ENCODE data around the gene TMEM273.

Gene TMEM273

DNA sequence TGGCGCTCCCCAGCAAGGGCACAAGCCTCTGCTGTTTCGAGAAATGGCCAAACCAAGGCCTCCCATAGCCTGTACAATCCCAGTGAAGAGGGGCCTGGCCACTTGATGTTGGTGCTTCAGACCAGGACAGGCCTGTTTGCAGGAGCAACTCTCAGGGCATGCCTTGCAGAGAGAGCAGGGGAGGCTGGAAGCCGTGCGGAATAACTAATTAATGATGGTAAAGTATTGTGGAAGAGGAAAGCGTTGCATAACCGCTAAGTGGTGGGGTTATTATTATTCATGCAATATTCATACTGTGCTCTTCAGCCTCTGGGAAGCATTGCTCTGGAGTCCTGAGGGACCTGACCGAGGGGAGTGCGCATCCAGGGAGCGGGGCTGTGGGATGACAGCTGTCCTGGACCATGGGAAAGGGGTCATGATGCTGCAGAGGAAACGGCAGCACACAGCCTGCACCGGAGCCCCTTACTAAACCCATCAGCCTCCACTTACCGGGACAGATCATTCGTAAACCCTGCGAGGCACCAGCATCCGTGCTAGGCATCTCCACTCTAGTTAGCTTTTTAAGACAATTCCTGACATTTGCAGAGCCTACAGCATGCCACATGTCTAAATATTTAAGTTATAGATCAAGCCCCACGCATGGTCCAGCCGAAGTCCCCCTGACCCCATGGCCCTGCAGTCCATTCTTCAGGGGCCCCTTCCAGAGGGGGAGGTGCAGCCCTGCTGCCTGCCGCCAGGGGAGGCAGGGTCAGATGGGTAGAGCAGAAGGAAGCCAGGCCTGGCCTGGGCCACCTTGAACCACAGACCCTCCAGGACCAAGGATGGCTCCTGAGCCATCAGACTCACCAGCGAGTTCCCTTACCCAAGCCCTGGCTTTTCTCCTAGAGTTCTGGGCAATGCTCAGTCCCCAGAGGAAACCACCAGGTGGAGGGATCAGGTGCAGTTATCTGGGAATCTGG is 11.6 kb downstream of the TMEM273 start:
- no peak for DNase-seq (ENCODE audit: low spot score)

DNA sequence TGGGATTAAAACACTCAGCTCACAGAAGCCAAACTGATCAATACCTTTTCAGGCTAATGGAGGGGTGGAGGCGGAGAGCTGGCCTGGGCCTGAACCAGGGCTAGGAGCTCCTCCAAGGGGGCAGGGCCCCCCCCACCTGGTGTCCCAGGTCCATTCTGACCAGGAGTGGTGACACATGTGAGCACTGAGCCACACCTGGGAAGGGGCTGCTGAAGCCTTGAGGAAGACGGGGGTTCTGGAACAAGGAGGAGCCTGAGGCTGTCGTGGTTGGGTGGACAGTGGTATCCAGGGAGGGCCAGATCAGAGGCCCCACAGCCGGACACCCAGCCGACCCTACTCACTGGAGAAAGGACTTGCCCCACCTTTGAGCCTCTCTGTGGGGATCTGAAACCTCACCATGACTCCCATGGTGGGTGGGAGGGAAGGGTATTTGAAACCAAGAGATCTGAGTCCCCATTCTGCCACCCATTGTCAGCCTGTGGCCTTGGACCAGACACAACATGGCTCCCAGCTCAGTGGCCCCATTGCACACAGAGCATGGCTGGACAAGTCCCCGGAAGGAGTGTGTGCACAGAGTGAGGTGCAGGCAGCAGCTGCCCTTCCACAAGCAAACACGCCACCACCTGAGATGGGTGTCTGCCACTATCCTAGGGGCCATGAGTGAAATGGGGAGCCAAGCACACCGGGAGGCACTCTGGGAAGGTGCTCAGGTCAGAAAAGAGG is 12.4 kb downstream of the TMEM273 start:
- no peak for DNase-seq (ENCODE audit: low spot score)

DNA sequence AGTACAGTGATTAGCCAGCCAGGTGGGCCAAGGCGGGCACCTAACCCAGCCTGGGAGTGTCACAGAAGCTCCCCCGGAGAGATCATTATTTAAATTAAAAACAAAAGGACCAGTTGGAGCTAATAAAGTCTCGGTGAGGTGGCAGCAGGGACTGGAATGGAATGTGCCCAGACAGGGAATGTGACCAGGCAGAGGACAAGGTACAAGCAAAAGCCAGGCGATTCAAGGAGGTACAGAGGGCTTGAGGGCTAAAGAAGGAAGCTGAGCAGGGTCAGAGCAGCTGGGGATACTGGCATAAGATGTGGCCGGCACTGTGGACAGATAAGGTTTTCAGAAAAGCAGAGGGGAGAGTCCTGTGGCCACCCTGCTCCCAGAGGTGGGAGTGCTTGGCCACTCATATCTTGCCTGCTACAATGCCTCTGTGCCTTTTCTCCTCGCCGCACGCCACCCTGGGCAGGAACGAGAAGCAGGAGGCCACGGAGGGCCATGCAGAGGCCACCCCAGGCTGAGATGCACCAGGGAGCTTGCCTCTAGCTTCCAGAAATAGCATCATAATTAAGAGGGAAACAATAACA is 13.2 kb downstream of the TMEM273 start:
- DNase-seq (ENCODE audit: low spot score), result no peak

DNA sequence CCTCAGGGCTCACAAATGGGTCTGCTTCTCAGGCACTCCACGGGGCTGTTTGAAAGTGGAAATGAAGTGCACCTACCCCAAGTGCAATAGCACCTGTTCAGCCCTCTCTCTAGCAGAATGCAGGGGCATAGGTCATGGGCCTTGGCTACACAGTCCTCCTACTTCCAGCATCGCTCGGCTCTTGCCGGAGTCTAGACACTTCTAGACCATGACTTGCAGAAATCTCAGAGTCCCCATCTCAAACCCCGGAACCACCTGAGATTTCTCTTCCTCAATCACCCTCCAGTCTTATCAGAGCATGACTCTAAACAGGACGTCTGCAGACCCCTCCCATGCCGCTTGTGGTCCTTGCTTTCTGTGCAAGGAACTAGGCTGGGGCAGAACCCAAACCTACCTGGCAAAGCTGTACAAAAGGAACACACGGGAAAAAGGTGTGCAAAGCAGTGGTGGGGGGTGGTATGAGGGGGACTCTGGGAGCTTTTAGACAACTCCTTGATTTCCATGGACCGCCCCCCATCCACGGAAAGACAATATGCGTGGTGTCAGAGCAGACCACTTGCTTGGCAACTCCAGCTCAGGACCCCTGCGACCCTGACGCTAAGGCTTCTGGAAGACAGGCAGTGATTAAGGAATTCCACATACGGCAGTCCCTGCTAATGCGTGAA is 13.8 kb downstream of the TMEM273 start:
- no peak for DNase-seq (ENCODE audit: low spot score)

DNA sequence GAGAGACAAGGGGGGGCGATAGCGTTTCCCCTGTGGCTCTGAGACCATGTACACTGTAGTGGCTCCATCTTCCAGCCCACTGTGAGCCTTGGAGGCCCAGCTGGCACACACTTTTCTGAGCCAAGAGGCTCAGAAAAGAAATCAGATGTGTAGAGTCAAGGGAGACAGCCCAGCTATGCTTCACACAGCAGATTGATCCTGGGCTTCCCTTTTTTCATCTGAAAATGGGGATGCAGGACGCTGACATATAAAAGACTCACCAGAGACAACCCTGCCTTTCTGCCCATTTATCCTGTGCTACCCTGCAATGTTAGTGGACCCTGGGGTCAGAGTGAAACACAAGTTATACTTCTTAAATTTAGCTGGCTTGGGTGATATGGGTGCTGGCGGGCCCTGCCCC is 14.3 kb downstream of the TMEM273 start:
- no peak for DNase-seq (ENCODE audit: low spot score)

DNA sequence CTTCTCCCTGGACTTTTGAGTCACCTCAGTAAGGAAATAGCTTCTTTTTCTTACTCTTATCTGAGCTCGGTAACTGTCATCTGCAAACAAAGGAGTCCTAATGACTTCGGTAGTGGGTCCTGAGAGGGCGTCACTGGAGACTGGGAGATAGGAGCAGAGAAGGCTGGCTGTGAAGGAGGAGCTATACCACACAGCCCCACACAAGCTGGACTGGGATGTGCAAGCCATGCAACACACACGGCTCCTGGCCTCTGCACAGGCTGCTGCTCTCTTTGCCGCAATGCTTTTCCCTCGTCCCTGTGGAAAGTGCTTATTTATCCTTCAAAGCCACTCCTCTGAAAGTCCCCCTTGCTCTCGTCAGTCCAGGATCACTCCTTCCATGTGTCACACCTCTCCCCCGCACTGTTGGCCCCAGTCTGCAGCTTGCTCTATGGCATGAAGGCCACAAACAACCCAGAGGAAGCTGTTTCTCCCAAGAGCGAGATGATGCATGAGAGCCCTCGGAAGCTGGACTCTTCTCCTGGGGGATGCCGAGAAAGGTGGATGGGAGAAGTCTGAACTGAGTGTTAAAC is 14.9 kb downstream of the TMEM273 start:
- no peak for DNase-seq (ENCODE audit: low spot score)

DNA sequence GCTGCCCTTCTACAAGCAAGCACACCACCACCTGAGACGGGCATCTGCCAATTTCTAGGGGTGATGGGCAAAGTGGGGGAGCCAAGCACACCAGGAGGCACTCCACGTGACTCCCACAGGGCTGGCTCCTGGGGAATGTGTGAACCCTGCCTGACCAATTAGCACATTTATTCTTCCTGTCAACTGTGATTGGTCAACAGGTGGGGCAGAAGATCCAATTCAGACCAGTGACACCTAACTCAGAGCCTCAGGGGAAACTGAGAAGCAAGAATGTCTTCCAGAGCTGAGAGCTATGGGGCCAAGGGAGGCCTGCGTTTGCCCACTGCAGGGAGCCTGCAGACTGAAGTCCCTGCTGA is 15.4 kb downstream of the TMEM273 start:
- no peak for DNase-seq (ENCODE audit: low spot score)

DNA sequence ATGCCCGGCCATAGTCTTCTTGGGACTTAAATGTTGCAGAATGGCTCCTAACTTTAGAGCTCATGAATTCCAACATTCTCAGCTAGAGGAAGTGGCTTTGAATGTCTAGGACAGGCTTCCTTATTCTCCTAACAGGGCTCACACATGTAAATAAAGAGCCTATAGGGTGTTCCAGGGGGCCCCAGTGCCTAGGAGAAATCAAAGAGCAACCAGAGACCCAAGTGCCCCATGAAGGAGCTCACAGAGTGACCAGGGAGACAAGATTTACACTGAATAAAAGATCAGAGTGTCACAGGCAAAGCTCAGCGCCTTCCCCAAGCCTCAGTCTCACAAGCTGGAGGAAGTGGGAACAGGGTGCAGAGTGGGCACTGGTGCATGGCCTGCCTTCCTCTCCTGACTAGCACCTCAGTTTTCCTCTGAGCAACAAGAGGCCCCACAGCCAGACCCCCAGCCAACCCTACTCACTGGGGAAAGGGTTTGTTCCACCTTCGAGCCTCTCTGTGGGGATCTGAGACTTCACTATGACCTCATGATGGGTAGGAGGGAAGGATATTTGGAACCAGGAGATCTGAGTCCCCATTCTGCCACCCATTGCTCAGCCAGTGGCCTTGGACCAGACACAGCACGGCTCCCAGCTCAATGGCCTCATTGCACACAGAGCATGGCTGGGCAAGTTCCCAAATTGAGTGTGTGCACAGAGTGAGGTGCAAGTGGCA is 16.0 kb downstream of the TMEM273 start:
- DNase-seq (ENCODE audit: low spot score), result no peak

DNA sequence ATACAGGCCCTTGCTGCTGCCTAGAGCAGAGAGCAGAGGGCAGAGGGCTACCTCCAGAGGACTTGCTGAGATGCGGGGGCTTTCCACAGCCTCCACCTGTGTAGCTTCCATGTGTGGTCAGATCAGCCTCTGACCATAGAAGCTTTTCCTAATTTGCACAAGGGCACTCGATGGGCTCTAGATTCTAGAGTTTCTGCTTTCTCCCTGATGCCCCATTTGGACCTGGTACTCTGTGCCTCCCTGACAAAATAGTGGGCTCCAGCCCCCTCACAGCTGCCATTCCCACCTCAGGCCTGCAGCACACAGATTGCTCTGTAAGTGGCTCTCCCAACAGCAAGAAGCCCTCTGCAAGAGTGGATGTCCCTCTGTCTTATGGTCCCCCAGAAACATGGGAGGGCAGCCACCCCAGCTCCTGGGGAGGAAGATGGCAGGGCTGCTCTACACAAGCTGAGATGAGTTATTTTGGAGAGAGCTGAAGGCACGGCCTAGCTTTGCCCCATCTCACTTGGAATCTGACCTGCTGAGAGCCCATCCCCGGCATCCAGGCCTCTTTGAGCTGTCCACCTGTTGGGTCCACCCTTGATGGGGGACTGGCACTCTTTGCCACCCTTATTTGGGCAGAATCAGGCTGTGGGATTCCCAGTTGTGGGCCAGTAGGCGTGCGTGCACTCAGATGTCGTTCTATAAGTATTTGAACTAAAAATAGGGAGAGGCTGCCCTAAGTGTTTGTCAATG is 16.7 kb downstream of the TMEM273 start:
- DNase-seq (ENCODE audit: low spot score), result no peak

DNA sequence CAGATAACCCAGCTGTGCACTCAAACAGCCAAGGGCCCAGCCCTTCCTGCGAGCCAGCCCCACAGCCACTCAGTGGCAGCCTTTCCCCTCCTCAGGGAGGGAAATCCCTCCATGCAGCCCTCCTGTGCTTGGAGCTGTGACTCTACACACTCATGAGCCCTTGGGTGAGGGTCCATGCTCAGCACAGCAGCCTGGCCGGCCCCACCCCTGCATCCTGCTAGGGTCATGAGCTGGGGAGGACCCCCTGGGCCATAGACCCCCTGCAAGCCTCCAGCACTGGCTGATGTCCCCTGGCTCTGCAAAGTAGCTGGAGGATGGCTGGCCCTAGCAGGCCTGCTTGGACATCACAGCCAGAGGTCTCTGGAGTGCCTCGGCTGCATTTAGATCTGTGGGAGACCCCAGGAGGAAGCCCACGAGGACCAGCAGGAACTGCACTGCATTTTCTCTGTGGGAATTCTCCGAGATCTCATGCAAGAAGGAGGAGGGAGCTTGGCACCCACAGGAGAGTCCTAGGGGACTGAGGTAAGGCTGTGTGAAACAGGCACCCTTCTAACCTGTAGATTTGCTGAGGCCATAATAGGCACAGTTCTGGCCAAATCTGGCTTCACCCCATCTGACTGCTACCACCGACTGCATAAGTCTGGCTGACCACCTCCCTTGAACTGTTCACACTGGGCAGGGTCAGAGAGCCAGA is 17.4 kb downstream of the TMEM273 start:
- DNase-seq (ENCODE audit: low spot score), result no peak

DNA sequence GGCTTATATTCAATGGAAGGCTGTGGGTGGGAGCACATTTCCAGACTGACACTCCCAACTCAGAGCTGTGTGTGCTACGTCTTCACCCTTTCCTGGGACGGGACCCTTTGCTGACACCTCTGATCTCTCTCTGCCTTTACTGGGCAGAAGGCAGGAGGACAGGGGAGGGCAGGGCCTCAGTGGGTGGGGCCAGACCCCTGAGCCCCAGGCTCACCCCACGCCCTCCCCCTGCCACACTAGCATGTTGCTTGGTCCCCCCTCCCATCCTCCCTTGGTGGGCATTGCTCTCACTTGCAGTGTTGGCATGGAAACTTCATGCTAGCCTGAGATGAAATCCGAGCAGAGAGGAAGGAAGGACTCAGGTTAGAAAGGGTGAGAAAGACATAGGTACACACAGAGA is 18.4 kb downstream of the TMEM273 start:
- no peak for DNase-seq (ENCODE audit: low spot score)

DNA sequence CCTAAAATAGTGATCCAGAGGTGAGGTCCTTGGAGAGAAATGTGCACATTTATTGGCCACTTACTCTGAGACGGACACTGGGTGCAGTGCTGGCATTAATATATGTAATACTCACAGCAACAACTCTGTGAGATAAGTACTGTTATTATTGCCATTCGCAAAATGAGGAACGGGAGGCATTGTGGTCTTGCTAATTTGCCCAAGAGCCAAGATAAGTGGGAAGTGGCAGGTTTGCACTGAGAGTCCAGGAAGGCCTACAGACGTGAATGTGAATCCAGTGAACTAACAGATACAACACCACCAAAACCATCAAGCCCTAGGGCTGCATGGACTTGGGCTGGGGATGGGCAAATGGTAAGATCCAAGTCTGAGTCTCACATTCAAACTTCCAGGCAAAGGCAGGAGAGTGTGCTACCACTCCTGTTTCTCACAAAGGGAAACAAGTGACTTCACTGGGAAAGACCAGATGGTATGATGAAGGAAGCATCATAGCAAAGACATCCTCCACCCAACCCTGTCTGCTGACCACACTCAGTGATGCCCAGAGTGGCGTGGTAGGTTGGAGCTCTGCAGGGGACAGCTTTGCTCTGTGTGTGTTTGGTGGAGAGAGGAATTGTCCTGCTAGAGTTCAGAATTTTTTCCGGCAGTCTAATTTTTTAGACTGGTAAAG is 19.2 kb downstream of the TMEM273 start:
- no peak for DNase-seq (ENCODE audit: low spot score)

DNA sequence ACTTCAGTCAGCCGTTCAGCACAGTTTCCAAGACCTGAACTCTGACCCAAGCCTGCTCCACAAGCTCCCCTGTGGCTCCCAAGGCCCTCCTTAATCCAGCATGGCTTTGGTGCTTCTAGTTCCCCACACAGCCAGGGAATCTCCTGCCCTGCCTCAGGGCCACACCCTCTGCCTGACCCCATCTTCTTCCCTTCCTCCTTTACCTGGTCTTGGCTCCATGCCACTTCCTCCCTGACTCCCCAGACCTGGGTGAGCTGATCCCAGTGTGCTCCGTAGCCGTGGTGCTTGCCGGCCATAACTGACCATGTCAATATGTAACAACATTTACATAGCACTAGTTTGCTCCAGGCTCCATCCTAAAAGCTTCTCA is 20.0 kb downstream of the TMEM273 start:
- DNase-seq (ENCODE audit: low spot score), result no peak

DNA sequence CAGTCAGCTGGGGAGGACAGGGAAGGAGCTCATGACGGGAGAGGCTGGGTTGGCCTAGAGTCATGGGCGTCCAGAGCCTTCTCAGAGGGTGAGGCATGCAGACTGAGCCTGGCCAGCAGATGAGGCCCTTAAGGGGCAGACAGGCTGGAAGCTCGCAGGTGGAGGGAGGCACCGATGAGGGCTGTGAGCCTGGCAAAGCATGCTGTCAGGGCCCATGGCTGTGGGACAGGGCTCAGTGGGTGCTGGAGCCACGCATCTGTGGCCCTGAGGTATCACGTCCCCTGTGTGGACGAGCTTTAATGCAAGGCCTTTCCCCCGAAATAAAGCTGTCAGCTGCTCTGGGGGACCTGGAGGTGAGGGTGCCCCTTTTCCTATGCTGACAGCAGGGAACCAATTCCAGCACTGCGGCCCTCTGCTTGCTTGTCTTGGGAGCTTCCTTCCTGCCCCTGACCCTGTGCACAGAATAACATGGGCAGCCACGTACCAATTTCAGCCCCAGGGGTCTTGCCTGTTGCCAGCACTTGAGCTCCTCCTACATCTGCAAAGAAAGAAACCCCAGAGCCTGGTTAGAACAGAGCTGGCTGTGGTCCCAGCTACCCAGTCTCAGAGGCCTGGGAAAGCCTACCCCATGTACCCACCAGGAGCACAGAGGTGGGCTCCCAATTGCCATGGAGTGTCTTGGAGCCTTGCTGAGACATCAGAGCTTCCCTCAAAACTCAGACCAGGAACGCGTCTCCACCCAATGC is 20.6 kb downstream of the TMEM273 start:
- DNase-seq (ENCODE audit: low spot score), result no peak

DNA sequence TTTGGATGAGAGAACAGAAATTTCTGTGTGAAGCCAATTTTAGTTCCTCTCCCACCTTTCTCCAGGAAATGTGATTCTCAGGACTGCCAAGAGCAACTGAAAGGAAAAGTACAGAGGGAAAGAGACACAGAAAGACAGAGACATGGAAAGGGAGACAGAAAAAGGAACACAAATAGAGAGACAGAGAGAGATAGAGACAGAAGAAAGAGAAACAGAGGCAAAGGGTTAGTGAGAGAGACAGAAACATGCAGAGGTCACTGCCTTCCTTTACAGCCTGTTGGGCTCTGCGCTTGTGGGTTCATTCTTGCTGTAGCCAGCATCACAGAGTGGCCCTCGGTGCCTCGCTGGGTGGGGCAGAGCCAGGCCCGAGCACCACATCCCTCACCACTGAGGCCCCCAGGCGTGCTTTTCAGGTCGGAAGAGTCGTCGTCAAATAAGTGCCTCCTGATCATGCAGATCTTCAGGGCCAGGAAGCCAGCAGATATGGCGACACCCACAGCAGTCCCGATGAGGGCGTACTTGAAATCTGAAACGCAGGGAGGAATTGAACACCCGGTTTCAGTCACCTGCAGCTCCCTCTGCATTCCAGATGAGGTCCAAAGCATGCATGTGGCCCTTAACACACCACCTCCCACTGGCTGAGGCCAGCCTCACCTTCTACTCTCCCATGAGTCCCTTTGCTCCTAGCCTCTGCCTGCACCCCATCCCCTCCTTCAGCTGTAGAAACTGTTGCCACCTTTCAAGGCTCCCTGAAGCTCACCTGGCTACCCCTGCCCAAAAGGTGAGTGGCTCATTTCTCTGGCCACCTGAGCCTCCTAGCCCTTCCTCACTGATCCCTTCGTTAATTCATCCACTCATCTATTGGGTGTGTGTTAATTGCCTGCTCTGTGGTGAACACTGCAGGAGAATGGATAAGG is 21.4 kb downstream of the TMEM273 start:
- no peak for DNase-seq (ENCODE audit: low spot score)

DNA sequence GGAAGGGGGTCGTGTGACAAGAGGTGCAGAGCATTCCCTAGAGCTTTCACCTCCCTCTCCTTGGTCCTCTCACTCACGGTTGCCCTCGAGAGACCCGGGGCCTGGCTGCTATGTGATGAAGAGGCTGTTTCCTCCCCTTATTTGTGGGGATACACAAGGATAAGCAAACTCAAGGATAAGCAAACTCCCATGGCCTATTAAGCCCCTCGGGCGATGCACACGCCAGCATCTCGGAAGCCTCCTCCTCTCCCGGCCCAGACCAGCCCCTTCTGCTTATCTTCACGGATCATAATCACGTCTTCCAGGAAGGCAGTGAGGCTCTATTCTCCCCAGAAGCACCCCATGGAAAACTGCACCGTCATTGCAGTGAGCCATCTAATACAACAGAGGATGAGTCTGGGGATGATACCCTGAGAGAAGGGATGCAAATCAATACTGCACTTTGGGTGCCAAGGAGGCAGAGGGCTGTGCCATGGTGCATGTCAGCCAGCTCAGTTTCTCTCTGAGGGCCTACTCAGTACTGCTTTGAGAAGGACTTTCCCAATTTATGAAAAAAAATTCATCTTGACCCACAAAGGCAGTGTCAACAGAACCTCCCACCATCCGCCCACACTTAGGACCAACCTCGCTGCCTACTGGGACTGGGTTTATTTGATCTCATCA is 22.2 kb downstream of the TMEM273 start:
- DNase-seq (ENCODE audit: low spot score), result no peak

DNA sequence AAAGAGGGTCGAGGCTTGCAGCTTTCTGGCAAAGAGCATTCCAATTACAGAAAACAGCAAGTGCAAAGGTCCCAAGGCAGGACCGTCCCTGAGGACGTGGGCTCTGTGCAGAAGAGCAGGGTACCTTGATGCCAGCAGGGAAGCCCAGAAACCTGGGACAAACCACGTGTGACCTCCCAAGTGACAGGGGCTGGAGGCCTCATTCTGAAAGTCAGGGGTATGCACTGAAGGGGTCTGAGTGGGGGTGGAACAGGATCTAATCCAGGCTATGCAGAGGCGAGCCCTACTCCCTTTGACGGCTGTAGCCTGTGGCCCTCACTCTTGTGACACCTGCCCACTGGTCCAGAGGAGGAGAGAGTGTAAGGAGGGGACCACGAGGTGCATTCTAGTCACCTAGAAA is 22.9 kb downstream of the TMEM273 start:
- DNase-seq (ENCODE audit: low spot score), result no peak
